Loucy (cell line): ENCODE data around the gene PARD3B.

ENCODE experiments used
- H2AFZ ChIP-seq: fragments of 200-600 bp; sonication (generic); 2 replicates; pipeline ENCODE4 v1.6.0; 2016; ENCODE audit warnings: antibody characterized with exemption, mild to moderate bottlenecking, low read length, moderate library complexity
- H3F3A ChIP-seq: fragments of 200-600 bp; 2 replicates; pipeline ENCODE4 v1.6.0; 2016; ENCODE audit warnings: antibody characterized with exemption, low read depth, mild to moderate bottlenecking
- H3K27me3 ChIP-seq: fragments of 200-600 bp; sonication (generic); 2 replicates; pipeline ENCODE4 v1.6.1; 2014; ENCODE audit warnings: low read length, mild to moderate bottlenecking; ENCODE audit not compliant: insufficient read depth, poor library complexity, severe bottlenecking
- H3K36me3 ChIP-seq: fragments of 200-600 bp; sonication (generic); 2 replicates; pipeline ENCODE4 v1.6.1; 2016; ENCODE audit warnings: low read length; ENCODE audit not compliant: insufficient read depth
- H3K4me1 ChIP-seq: fragments of 200-600 bp; sonication (generic); 2 replicates; pipeline ENCODE4 v1.5.1; 2014; ENCODE audit warnings: low read length, mild to moderate bottlenecking; ENCODE audit not compliant: insufficient read depth, poor library complexity, severe bottlenecking
- H3K4me2 ChIP-seq: fragments of 200-600 bp; sonication (generic); 2 replicates; pipeline ENCODE4 v1.6.0; 2014; ENCODE audit warnings: antibody characterized with exemption, low read length, low read depth, mild to moderate bottlenecking; ENCODE audit not compliant: poor library complexity, severe bottlenecking
- H3K4me3 ChIP-seq: fragments of 200-600 bp; sonication (generic); 2 replicates; pipeline ENCODE4 v1.5.1; 2014; ENCODE audit warnings: low read length, mild to moderate bottlenecking, mixed read lengths; ENCODE audit not compliant: poor library complexity, severe bottlenecking
- H3K79me2 ChIP-seq: fragments of 200-600 bp; sonication (generic); 2 replicates; pipeline ENCODE4 v1.6.1; 2014; ENCODE audit warnings: low read length; ENCODE audit not compliant: insufficient read depth
- H3K9ac ChIP-seq: fragments of 200-600 bp; sonication (generic); 2 replicates; pipeline ENCODE4 v1.6.0; 2014; ENCODE audit warnings: mild to moderate bottlenecking, low read depth, low read length, moderate library complexity; ENCODE audit not compliant: poor library complexity, severe bottlenecking
- H3K9me2 ChIP-seq: fragments of 200-600 bp; sonication (generic); replicated peaks from 2 replicates; pipeline ENCODE4 v1.6.1; 2016; ENCODE audit warnings: low read depth, low read length, mixed read lengths
- H3K9me3 ChIP-seq: fragments of 200-600 bp; sonication (generic); 2 replicates; pipeline ENCODE4 v1.6.1; 2014; ENCODE audit warnings: mild to moderate bottlenecking, antibody characterized with exemption, low read length, low read depth; ENCODE audit not compliant: insufficient read depth
- H4K20me1 ChIP-seq: fragments of 200-600 bp; sonication (generic); 2 replicates; pipeline ENCODE4 v1.6.0; 2014; ENCODE audit warnings: antibody characterized with exemption, low read length, mild to moderate bottlenecking; ENCODE audit not compliant: insufficient read depth, poor library complexity, severe bottlenecking
- EZH2phosphoT487 ChIP-seq: fragments of 200-600 bp; IDR thresholded peaks from 2 replicates; pipeline ENCODE4 v1.6.1; 2018; ENCODE audit warnings: antibody characterized with exemption, mild to moderate bottlenecking, moderate library complexity, borderline replicate concordance
- TF ChIP-seq, protein P1 (sequence below): fragments of 200-600 bp; sonication (generic); conservative IDR thresholded peaks from 2 replicates; pipeline ENCODE4 v1.5.1; 2014; ENCODE audit warnings: mild to moderate bottlenecking, antibody characterized with exemption, low read length

PARD3B gene

DNA sequence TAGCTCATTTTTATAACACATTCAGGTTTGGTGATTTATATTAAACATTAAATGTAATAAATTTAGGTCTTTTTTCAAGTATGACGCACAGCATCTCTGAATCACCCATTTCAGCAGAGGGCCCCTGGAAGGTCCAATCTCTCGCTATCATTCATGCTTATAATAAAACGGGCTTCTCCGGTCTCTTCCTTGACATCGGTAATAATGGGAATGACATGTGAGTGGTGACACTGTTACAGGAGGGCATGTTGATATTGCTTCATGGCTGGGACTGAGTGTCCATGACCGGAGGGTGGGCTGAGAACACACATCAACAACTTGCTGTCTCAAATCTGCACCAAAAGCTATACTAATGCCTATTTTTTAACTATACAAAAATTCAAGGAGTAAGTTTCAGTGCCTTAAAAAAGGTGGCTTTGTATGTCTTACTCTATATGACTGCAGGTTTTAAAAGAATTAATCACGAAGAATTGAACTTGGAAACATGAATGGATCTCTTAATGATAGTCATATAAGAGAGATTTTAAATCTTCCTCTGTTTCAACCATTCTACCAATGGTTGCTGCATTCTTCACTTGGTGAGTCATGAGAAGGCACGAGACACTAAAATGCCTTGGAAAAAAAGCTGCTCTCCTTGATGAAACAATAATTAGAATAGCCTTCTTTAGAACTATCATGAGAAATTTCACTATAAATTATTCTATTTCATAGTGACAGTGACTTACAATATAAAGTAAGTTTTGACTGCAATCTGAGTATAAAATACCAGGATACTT, 1035.1 kb downstream of the PARD3B start:
- Histone ChIP-seq H3K9ac (no peak overlapping the region), H3K4me2 (no peak overlapping the region), H3K4me3 (no peak overlapping the region), H3K9me2 (no peaks in the 10 kb centered on the region), H3K36me3 (no peaks in the 10 kb centered on the region), H3K79me2 (no peaks in the 10 kb centered on the region), H4K20me1 (no peaks in the 10 kb centered on the region), H3F3A (no peaks in the 10 kb centered on the region), H3K27me3 (no peaks in the 10 kb centered on the region), H2AFZ (no peak overlapping the region), H3K9me3 (no peaks in the 10 kb centered on the region), H3K4me1 (no peaks in the 10 kb centered on the region)
- TF ChIP-seq, protein P1, sequence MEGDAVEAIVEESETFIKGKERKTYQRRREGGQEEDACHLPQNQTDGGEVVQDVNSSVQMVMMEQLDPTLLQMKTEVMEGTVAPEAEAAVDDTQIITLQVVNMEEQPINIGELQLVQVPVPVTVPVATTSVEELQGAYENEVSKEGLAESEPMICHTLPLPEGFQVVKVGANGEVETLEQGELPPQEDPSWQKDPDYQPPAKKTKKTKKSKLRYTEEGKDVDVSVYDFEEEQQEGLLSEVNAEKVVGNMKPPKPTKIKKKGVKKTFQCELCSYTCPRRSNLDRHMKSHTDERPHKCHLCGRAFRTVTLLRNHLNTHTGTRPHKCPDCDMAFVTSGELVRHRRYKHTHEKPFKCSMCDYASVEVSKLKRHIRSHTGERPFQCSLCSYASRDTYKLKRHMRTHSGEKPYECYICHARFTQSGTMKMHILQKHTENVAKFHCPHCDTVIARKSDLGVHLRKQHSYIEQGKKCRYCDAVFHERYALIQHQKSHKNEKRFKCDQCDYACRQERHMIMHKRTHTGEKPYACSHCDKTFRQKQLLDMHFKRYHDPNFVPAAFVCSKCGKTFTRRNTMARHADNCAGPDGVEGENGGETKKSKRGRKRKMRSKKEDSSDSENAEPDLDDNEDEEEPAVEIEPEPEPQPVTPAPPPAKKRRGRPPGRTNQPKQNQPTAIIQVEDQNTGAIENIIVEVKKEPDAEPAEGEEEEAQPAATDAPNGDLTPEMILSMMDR, result no peak
- no peak for TF ChIP-seq EZH2phosphoT487

DNA sequence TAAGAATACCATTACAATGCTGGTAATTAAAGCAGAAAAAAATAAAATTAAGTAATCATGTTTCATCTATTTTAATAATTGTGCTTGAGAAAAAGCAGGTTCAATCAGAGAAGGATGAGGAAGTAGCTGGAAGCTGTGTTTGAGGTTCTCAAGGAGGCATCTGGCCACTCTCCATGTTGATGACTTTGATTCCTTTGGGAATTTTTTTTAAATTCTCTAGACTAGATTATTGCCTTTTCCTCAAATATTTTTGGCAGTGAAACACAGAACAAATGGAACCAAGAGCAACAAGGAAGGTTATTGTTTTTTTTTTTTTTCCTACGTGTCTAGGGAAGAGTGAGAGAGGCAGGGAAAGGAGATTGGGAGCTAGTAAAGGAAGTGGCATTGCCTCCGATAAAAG, 1037.1 kb downstream of the PARD3B start:
- H3K27me3 ChIP-seq, result no peaks in the 10 kb centered on the region
- no peak overlapping the region for H2AFZ ChIP-seq
- H3K79me2 ChIP-seq, result no peaks in the 10 kb centered on the region
- H4K20me1 ChIP-seq, result no peaks in the 10 kb centered on the region
- H3K9me2 ChIP-seq, result no peaks in the 10 kb centered on the region
- H3K9me3 ChIP-seq, result no peaks in the 10 kb centered on the region
- H3K36me3 ChIP-seq, result no peaks in the 10 kb centered on the region
- H3K4me3 ChIP-seq, result no peak overlapping the region
- no peaks in the 10 kb centered on the region for H3F3A ChIP-seq
- no peak for TF ChIP-seq EZH2phosphoT487
- TF ChIP-seq, protein P1, result no peak
- no peaks in the 10 kb centered on the region for H3K4me1 ChIP-seq
- no peak overlapping the region for H3K4me2 ChIP-seq
- no peak overlapping the region for H3K9ac ChIP-seq

DNA sequence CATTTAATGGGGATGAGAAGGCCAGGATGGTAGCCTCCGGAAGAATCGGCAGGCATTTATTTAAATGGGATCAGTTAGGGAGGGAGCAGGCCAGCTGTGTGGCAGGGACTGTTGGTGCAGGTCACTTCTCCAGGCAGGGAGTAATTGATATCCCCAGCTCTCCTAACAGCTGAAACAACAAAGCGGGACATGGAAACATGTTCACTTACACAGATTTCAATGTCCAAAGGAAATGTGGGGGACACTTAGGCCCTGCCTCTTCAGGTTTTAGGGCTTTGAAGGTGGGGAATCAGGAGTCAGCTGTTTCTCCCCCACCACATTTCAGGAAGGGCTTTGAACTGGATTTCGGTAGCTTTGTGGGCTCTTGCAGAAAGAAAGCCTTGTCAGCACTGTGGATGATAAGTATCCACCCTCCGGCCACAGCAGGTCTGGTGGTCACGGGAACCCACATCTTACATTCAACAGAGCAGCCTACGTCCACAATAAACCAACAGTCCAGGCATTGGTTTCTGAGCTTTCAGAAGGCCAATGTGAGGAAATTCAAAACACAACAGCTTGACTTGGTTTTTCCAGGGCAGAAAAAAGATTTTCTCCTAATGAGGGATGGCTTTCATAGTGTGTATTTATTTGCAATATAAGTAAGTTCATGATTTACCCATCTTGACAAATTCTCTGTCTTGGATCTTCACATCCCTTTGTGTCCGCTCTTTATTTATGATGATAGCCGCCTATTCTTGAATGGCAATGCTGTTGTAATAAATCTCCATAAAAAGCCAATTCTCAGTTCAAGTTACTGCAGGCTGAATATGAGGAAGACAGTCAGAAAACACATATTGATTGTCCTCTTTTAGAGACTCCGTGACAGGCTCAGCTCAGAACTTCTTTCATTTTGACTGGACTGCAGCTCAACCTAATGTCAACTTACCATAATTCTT, 1040.4 kb downstream of the PARD3B start:
- TF ChIP-seq, protein P1, result no peak
- TF ChIP-seq EZH2phosphoT487, result no peak
- Histone ChIP-seq H3K4me1 (no peaks in the 10 kb centered on the region), H3K27me3 (no peaks in the 10 kb centered on the region), H3K4me2 (no peak overlapping the region), H3F3A (no peaks in the 10 kb centered on the region), H3K4me3 (no peak overlapping the region), H3K36me3 (no peaks in the 10 kb centered on the region), H4K20me1 (no peaks in the 10 kb centered on the region), H3K9me3 (no peaks in the 10 kb centered on the region), H3K9me2 (no peaks in the 10 kb centered on the region), H3K9ac (no peak overlapping the region), H2AFZ (no peak overlapping the region), H3K79me2 (no peaks in the 10 kb centered on the region)
